ENCODE data around the gene C10orf90. TPM values are rescaled to one million over a fixed set of nuclear protein-coding genes. Genes with fewer than 3 reads are reported as not detected.

C10orf90 gene
- total and polyA plus RNA-seq, 3 donors from 2014 or later: 4.3 to 17.6 (median 10.3) TPM

DNA sequence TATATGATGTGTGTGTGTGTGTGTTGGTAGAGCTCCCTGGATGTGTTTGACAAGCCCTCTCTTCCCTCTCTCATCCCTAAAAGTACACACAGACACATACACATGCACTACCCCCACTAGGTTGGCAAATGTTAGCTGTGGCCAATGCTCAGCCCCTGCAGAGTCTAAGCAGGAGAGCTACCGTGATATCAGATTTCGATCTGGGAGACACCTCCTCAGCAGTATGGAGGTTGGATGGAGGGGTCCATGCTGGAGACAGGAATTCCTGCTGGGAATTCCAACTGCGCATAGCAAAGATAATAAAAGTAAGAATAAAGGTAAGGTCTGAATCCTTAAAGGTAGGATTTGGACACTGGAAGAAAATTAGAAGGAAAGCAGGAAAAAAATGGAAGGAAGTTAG lies 85.7 kb downstream of the C10orf90 start:
- intact Hi-C loops (cut with DNase I; ENCODE audit: low total_unique reads): no loop called here
- Histone ChIP-seq H3K36me3 (ENCODE audit: low read depth, missing control alignments) (no peaks in the 10 kb centered on the region), H3K9me3 (no peaks in the 10 kb centered on the region), H3K27me3 (no peaks in the 10 kb centered on the region), H3K27ac (no peak overlapping the region), H3K4me1 (no peaks in the 10 kb centered on the region), H3K4me3 (no peak overlapping the region)
- WGBS, 2 donors: 56 to 67% methylated on average over 3 of the region's 3 CpGs
- DNase-seq: no peak
- TF ChIP-seq, protein P1, sequence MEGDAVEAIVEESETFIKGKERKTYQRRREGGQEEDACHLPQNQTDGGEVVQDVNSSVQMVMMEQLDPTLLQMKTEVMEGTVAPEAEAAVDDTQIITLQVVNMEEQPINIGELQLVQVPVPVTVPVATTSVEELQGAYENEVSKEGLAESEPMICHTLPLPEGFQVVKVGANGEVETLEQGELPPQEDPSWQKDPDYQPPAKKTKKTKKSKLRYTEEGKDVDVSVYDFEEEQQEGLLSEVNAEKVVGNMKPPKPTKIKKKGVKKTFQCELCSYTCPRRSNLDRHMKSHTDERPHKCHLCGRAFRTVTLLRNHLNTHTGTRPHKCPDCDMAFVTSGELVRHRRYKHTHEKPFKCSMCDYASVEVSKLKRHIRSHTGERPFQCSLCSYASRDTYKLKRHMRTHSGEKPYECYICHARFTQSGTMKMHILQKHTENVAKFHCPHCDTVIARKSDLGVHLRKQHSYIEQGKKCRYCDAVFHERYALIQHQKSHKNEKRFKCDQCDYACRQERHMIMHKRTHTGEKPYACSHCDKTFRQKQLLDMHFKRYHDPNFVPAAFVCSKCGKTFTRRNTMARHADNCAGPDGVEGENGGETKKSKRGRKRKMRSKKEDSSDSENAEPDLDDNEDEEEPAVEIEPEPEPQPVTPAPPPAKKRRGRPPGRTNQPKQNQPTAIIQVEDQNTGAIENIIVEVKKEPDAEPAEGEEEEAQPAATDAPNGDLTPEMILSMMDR (IDR thresholded peaks at IDR 0.05): no peak
- TF ChIP-seq POLR2A (IDR thresholded peaks at IDR 0.05): no peak

DNA sequence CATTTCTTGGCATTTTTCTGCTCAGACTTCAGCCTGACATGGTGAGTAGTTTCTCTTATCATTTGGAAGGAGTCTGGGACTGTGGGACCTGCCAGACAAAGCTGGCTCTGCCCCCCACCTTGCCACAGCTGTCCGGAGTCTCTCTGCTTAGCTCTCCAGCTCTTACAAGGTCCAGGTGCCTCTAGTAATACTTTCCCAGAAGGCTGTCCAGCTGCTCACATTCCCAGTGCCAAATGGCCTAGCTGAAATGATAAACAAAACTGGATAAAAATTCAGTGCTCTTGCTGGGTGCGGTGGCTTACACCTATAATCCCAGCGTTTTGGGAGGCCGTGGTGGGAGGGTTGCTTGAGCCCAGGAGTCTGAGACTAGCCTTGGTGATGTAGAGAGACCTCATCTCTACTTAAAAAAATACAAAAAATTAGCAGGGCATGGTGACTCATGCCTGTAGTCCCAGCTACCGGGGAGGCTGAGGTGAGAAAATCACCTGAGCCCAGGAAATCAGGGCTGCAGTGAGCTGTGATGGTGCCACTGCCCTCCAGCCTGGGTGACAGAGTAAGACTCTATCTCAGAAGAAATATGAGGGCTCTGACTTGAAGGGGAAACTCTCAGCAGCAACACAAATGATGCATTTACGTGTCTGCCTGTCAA lies 86.8 kb downstream of the C10orf90 start:
- Histone ChIP-seq H3K27me3 (no peaks in the 10 kb centered on the region), H3K4me1 (no peaks in the 10 kb centered on the region), H3K36me3 (ENCODE audit: low read depth, missing control alignments) (no peaks in the 10 kb centered on the region), H3K27ac (no peak overlapping the region), H3K9me3 (no peaks in the 10 kb centered on the region), H3K4me3 (no peak overlapping the region)
- no peak for DNase-seq
- TF ChIP-seq, protein P1 (IDR thresholded peaks at IDR 0.05): no peak
- no peak for TF ChIP-seq POLR2A (IDR thresholded peaks at IDR 0.05)
- intact Hi-C loops (cut with DNase I; ENCODE audit: low total_unique reads): no loop called here
- WGBS, 2 donors: 68 to 73% methylated on average over 6 of the region's 6 CpGs

DNA sequence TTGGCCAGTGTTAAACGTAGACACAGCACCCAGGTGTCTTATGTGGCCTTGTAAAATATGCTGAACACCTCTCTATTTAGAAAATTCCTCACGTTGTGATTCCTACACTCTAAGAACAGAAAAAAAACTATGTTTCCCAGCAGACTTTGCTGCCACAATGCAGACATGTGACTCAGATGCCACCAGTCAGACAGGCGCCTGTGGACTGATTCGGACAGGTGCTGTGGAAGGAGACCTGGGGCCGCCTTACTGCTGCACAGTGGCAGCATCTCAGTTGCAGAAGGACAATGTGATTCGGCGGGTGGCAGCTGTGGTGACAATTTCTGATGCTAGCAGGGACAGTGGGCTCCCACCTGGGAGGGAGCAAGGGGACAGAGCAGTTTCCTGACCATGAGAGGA lies 88.8 kb downstream of the C10orf90 start:
- H3K4me1 ChIP-seq: no peaks in the 10 kb centered on the region

DNA sequence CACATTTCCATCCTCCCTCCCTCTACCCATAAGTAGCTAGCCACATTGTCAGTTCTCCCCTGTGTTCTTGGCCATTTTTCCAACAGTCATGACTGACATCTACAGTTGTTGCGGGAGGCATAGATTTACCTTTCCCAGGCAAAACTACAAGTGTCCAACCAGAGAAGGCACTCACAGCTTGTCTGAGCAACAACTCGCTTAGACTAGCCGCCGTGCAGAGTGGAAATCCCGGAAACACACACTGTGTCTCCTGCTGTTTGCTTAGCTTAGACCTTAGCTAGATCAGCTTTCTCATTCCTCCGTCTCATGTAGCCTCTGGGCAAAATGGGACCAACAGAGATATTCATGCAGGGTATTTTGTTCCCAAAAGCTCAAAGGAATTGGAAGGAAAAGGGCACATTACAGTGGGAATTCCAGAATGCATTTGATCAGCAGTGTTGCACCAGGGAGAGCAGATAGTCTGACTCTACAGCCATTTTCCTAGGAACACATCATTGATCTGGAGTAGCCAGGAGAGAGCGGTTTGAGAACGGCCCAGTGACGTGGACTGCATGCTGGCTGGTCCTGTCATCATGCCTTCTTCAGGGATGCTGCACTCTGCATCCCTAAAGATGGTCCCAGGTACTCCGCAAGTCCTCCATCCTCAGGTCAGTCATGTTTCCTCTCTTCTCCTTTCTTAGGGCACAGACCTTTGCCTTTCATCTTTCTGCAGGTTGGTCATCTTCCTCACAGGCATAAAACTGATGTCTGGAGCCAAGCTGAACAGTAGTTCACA lies 89.4 kb downstream of the C10orf90 start:
- 86 to 88% methylated on average over 10 of the region's 10 CpGs for WGBS, 2 donors
- TF ChIP-seq, protein P1 (IDR thresholded peaks at IDR 0.05): no peak
- TF ChIP-seq POLR2A (IDR thresholded peaks at IDR 0.05): no peak
- Histone ChIP-seq H3K27me3 (no peaks in the 10 kb centered on the region), H3K36me3 (ENCODE audit: low read depth, missing control alignments) (no peaks in the 10 kb centered on the region), H3K4me3 (no peak overlapping the region), H3K27ac (no peak overlapping the region), H3K9me3 (no peaks in the 10 kb centered on the region), H3K4me1 (no peaks in the 10 kb centered on the region)
- intact Hi-C loops (cut with DNase I; ENCODE audit: low total_unique reads): no loop called here
- no peak for DNase-seq

More for the DNA sequence above, 88.8 kb downstream of the C10orf90 start:
- Histone ChIP-seq H3K9me3 (no peaks in the 10 kb centered on the region), H3K27me3 (no peaks in the 10 kb centered on the region), H3K27ac (no peak overlapping the region), H3K4me3 (no peak overlapping the region), H3K36me3 (ENCODE audit: low read depth, missing control alignments) (no peaks in the 10 kb centered on the region)
- DNase-seq: no peak
- TF ChIP-seq, protein P1 (IDR thresholded peaks at IDR 0.05): no peak
- no peak for TF ChIP-seq POLR2A (IDR thresholded peaks at IDR 0.05)
- 83 to 88% methylated on average over 7 of the region's 7 CpGs for WGBS, 2 donors
- intact Hi-C loops (cut with DNase I; ENCODE audit: low total_unique reads): no loop called here

Measured in testis (tissue), 3 donors.